Sigmoid colon (tissue), 4 donors: ENCODE data around the gene TRIM33.

ENCODE experiments used
- POLR2A ChIP-seq, 2 donors: fragments of 450-650 bp; IDR thresholded peaks; one replicate each; pipeline ENCODE4 v1.6.1; 2016; ENCODE audit warnings: antibody characterized with exemption in 2 of 2, mild to moderate bottlenecking in 2 of 2, moderate library complexity in 2 of 2
- POLR2AphosphoS5 ChIP-seq, 4 donors: sonication (generic); formaldehyde crosslinking; IDR thresholded peaks; one replicate each; pipeline ENCODE4 v1.6.1; 2017; ENCODE audit warnings: antibody characterized with exemption in 4 of 4
- TF ChIP-seq, protein P1 (sequence below), 4 experiments: fragments of 450-650 bp in 3 of 4; fragments of 200-600 bp in 1 of 4; IDR thresholded peaks; one replicate each; pipeline ENCODE4 v1.5.1; 2016 to 2019; ENCODE audit warnings: antibody characterized with exemption in 4 of 4, mild to moderate bottlenecking in 3 of 4, moderate library complexity in 2 of 4

DNA sequence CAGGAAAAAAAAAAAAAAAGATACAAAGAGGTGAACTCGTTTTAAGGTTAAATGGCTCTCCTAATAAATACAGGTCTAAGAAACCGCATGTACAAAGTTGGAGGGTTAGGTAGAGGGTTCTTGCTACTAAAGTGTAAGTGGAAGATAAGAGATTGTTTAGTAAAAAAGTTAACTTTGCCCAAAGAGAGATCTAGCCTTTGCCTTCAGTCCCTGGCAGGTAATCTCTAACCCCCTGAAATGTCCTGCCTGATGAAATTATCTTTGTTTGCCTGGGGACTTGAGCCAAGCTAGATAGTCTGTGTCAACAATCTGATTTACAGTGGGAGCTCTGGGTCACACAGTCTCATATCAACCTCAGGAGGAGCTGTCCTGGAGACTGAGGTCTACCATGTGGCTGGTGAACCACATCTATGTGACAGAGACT is 57.6 kb downstream of the TRIM33 start:
- TF ChIP-seq POLR2AphosphoS5 (IDR thresholded peaks at IDR 0.05) (no peak), POLR2A (IDR thresholded peaks at IDR 0.05) (no peak)
- TF ChIP-seq, protein P1, sequence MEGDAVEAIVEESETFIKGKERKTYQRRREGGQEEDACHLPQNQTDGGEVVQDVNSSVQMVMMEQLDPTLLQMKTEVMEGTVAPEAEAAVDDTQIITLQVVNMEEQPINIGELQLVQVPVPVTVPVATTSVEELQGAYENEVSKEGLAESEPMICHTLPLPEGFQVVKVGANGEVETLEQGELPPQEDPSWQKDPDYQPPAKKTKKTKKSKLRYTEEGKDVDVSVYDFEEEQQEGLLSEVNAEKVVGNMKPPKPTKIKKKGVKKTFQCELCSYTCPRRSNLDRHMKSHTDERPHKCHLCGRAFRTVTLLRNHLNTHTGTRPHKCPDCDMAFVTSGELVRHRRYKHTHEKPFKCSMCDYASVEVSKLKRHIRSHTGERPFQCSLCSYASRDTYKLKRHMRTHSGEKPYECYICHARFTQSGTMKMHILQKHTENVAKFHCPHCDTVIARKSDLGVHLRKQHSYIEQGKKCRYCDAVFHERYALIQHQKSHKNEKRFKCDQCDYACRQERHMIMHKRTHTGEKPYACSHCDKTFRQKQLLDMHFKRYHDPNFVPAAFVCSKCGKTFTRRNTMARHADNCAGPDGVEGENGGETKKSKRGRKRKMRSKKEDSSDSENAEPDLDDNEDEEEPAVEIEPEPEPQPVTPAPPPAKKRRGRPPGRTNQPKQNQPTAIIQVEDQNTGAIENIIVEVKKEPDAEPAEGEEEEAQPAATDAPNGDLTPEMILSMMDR (IDR thresholded peaks at IDR 0.05), result no peak
